KBM-7 (cell line): ENCODE results near the gene HSPB9.

ENCODE experiments used
- DNase-seq: peaks from one replicate; pipeline ENCODE4 v3.0.0-alpha.2; 2015
- in situ Hi-C: fragments of 300-500 bp; cut with MboI; formaldehyde crosslinking; loops from 2 replicates; pipeline ENCODE4 v1.14.3; 2020; ENCODE audit warnings: low sequenced_read_pairs, low pct_unique_long_range_greater_than_20kb, mixed read lengths

Gene HSPB9

DNA sequence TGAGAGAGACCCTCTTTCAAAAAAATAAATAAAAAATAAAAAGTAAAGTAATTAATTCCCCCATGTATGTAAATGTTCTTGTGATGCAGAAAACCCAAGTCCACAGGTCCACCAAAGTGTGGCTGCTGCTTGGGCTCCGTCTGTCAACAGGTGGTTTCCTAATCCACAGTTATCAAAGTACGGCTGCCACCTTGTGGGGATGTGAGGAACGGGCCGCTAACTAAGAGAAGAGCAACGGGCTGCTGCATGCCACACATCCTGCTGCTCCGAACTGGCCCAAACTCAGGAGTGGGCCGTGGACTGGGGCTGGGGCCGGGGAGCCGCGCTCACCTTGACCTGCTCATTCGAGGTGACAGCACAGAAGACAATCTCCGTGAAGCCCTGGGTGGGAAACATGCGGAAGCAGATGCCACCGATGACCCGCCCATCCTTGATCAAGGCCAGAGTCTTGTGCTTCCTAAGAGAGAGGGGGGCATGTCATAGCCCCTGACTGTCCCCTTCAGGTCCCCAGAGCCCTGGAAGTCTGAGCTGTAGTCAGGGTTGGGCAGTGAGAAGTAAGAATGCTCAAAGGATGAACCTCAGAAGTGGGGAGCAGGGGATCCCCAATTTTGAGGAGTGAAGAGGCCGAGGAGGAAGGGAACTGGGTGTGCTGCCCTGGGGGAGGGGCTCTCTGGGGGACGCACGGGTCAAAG lies 5.8 kb upstream of the HSPB9 start:
- in situ Hi-C loops: loop anchor here (10.0 kb wide), 1 partner anchor 92 kb away; the partner anchor contains the start of gene NKIRAS2
- DNase-seq: peak; percentile 82

GRCh38 chr17:42117397-42118125 lies 5.0 kb upstream of the HSPB9 start:
- in situ Hi-C loops: loop anchor here (10.0 kb wide), 1 partner anchor 93 kb away; the partner anchor contains the start of gene NKIRAS2

DNA sequence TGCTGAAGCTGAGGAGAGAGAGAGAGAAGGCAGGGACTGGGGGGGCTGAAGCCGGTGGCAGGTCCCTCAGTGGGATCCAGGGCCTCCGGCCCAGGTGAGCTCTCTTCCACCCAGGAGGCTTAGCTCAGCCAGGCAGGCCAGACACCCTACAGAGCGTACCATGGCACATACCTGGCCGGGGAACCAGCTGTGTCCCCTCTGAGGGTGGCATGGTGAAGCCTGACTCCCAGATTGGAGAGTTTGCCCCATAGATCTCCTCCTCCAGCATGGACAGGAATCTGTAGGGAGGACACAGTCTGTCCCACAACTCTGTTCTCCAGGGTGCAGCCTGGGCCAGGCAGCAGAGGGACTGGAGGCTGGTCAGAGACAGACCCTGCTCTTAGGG lies 4.5 kb upstream of the HSPB9 start:
- in situ Hi-C loops: loop anchor here (10.0 kb wide), 1 partner anchor 93 kb away; the partner anchor contains the start of gene NKIRAS2
- no peak for DNase-seq

More at GRCh38 chr17:42117397-42118125, 5.0 kb upstream of the HSPB9 start:
- DNase-seq: no peak

DNA sequence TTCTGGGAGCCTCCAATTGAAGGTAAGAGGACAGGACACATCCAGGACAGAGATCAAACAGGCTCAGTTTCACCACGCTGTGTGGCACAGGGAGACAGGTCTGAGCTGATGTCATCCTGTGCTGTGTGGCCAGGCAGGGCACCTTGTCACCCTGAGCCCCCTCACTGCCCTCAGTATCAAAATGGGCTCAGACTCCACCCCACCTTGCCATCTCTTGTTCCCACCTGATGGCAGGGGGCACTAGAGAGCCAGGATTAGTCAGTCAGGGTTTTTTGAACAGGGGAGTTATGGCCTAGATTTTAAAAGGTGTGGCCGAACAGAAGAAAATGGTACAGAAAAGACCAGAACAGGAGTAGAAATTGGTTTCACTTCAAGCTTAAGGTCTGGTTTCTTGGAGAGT lies 4.1 kb upstream of the HSPB9 start:
- in situ Hi-C loops: loop anchor here (10.0 kb wide), 1 partner anchor 94 kb away; the partner anchor contains the start of gene NKIRAS2
- DNase-seq: peak; percentile 61

- in situ Hi-C loops: loop anchor here (10.0 kb wide), 1 partner anchor 94 kb away; the partner anchor contains the start of gene NKIRAS2
Observed at GRCh38 chr17:42119301-42119700, 3.3 kb upstream of the HSPB9 start.

GRCh38 chr17:42120161-42120769 lies 2.3 kb upstream of the HSPB9 start:
- no peak for DNase-seq
- in situ Hi-C loops: no loop called here

More at GRCh38 chr17:42119301-42119700, 3.3 kb upstream of the HSPB9 start:
- DNase-seq: no peak

DNA sequence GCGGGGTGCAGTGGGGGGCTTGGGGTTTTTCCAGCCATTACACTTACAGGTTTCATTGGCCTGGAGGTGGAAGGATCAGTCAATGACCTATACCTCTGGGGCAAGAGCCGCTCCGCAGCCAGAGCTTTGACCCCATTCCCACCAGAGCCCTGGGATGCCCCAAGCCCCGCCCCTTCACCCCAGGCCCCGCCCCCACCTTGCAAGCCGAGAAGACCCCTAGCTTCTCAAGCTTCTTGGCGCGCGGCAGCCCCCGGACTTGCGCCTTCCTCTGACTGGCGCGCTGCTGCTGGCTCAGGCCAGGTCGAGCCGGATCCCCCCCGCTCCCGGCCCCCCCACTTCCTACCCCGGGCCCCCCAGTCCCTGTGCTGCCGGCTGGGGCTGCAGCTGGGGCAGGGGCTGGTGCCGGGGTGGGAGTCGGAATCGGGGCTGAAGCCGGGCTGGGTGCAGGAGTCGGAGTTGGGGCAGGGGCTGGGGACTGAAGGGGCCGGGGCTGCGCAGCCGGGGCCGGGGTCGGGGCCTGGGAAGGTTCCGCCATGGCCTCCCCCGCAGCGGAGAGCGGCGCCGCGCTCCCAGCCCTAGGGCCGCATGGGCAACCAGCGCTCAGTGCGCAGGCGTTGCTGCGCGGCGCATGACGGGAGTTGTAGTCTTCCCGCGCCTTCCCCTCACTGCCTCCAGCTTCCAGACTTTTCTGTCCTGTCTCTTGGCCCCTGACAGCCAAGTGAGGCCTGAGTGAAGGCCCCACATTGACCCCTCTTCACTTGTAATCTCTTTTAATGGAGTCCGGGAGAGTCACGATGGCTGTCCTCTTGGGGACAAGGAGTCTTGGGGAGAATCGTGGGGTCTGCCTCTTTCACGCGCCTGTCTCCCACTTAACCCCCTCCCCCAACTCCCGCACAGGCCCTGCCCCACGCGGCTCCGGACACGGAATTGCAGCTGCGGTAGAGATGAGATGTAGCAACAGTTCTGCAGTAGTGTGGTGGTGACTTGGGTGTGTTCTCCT lies 1.5 kb upstream of the HSPB9 start, which contains the start of gene KAT2A:
Gene KAT2A, minus strand, starts transcription at position 598 of the 1,000 bp plus-strand sequence. Its CDS starts 63 bp downstream, at position 535.
- in situ Hi-C loops: no loop called here
- DNase-seq: peak; percentile 82

DNA sequence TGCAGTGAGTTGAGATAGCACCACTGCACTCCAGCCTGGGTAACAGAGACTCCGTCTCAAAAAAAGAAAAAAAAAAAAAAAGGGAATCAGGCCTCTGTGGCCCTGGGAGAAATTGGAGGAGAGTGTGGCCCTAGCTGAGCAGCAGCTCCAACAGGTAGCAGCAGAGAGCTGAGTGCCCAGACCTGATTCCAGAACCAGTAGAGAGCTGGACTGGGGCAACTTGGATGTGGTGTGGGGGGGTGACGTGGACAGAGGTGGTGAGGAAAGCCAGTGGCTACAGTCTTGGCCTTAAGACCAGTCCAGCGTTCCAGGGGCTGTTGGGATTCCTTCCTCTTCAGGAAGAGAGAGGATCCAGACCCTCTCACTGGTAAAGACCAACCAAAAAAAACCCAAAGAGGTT lies 1.7 kb downstream of the HSPB9 start:
- in situ Hi-C loops: no loop called here
- DNase-seq: no peak

DNA sequence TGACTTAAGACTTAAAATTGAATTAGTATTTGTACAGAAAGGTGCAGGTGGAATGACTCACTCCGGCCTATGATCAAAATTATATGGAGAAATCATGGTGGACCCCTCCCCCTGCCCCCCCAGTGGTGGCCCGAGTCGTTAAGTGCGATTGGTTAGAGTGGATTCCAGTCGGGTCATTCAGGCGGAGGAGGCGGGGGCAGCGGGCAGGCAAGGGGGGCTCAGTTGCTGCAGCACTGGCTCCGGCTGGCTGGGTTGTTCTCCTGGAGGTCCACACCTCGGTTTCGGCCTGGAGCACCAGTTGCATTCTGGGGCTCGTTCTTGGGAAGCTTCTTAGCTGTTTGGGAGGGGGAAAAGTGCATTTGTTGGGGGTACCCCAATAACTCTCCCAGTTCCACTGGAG lies 3.0 kb downstream of the HSPB9 start:
- no peak for DNase-seq
- in situ Hi-C loops: no loop called here

DNA sequence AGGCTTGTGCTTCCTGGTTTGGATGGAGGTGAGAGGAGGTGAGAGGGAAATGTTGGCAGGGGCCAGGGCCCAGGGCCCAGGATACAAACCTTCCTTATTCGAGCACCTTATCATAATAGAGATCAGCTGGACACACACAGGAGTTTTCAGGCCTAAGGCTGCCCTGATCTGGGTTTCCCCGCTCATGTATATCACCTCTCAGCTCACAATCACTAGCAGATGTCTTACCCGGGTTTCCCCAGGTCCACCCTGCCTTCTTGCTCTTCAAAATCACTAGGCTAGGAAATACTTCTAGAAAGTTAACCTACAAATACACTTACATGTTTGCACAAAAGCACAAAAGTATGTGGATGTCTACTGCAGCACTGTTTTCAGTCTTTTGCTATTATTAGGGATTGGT lies 4.2 kb downstream of the HSPB9 start:
- DNase-seq: no peak
- in situ Hi-C loops: no loop called here

DNA sequence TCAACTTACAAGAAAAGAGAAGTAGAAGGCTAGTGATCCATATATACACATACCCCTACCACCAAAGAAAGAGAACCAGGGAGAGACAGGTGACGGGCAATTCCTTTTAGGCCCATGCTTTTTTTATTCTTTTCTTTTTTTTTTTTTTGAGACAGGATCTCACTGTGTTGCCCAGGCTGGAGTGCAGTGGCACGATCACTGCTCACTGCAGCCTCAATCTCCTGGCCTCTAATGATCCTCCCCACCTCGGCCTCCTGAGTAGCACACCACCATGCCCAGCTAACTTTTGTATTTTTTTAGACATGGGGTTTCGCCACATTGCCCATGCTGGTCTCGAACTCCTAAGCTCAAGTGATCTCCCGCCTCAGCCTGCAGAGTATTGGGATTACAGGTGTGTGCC lies 4.8 kb downstream of the HSPB9 start:
- in situ Hi-C loops: no loop called here

GRCh38 chr17:42129109-42129837 lies 6.7 kb downstream of the HSPB9 start:
- in situ Hi-C loops: no loop called here
- no peak for DNase-seq

More for the DNA sequence above, 4.8 kb downstream of the HSPB9 start:
- DNase-seq: no peak

- no peak for DNase-seq
- in situ Hi-C loops: no loop called here
Observed at GRCh38 chr17:42130310-42130936, 7.8 kb downstream of the HSPB9 start.

- in situ Hi-C loops: no loop called here
- DNase-seq: no peak
Observed at GRCh38 chr17:42131232-42131631, 8.6 kb downstream of the HSPB9 start.

DNA sequence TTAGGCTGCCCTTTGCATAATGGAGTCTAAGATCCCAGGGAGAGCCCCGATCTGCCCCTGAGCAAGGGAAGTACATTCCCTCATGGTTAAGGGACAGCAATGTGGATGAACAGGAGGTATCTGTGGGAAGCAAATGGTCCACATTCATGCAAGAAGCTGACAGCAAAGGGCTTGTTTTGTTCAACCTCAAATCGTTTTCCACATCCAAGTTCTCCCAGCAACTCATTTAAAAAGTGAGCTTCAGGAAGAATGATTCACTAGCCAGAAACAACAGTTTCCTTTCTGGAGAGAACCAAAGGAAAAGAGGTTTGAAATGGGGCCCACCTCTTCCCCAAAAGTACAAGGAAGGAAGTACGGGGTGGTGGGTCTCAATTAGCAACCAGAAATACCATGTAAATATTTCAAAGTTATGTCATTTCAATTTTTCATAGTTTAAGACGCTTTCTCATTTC lies 9.4 kb downstream of the HSPB9 start:
- in situ Hi-C loops: no loop called here
- DNase-seq: no peak

DNA sequence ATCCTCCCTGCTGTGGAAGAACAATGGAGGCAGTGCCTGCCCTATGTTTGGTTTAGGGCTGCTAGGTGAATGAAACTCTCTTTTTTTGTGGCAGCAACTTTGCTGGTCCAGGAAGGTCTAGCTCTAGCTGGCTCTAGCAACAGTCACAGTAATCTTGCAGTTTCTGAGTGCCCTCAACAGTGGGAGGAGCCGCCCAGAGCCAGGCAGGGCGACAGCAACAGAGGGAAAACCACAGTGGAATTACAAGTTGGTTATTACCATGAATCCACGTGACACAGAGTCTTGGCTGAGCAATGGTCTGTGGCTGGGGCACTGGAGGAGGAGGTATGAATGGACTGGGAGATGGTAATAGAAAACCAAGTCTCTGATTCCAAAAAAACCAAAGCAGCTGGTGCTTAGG lies 10.3 kb downstream of the HSPB9 start:
- peak; percentile 73 for DNase-seq
- in situ Hi-C loops: no loop called here

DNA sequence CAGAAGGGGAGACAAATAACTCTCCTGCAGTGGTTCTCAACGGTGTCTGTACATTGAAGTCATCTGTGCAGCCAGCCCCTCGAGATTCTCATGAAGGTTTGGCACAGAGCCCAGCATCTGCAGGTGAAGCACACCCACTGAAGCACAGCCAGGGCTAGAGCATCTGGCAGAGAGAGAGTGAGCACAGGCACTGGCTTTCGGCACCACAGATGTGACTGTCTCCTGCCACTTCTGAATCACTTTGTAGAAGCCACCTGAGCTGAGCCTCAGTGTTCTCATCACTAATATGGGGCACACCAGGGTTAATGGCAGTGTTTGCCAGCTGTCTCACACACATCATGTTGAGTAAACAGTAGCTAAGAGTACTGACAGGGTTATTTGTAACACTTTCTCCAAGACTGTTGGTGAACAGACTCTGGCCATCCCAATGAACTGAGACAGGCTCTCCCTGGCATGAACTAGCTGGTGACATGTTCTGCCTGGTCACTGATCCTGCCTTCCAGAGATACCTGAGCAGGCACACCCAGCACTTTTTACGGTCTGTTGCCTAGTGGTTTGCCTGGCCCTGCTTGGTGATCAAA lies 10.9 kb downstream of the HSPB9 start:
- in situ Hi-C loops: no loop called here
- DNase-seq: no peak
